WTC11 (cell line): ENCODE results near the gene WSCD1. TPM values are rescaled to one million over a fixed set of nuclear protein-coding genes. Genes with fewer than 3 reads are reported as not detected.

Experiments
- ATAC-seq: fragments of 200-7000 bp; cut with Tn5 transposase; 2 replicates; pipeline ENCODE4 v1.10.0; 2021; ENCODE audit warnings: mild to moderate bottlenecking, moderate library complexity
- CTCF ChIA-PET: fragments of 300-600 bp; sonication (Branson Sonifier 250); formaldehyde crosslinking; loops from one replicate; lab custom pipeline; 2021; ENCODE audit warnings: antibody characterized with exemption; lab: Charles Lee
- POLR2A ChIA-PET: fragments of 350-600 bp; sonication (Branson Sonifier 250); formaldehyde crosslinking; loops from one replicate; lab custom pipeline; 2021; ENCODE audit warnings: antibody characterized with exemption; lab: Charles Lee
- DNase-seq: peaks from one replicate; pipeline ENCODE4 v3.0.0; 2021; ENCODE audit warnings: low spot score
- H3K27ac Mint-ChIP-seq: 2 replicates; pipeline ENCODE4 v1.8.0; 2021; ENCODE audit warnings: mixed read lengths
- H3K27me3 Mint-ChIP-seq: 2 replicates; pipeline ENCODE4 v1.8.0; 2021; ENCODE audit warnings: low read depth, mild to moderate bottlenecking, moderate library complexity, mixed read lengths
- H3K36me3 Mint-ChIP-seq: 2 replicates; pipeline ENCODE4 v1.8.0; 2021; ENCODE audit warnings: mixed read lengths
- H3K4me1 Mint-ChIP-seq: 2 replicates; pipeline ENCODE4 v1.8.0; 2022; ENCODE audit warnings: mixed read lengths
- H3K4me3 Mint-ChIP-seq: 2 replicates; pipeline ENCODE4 v1.8.0; 2021; ENCODE audit warnings: mild to moderate bottlenecking, moderate library complexity, mixed read lengths
- H3K9me3 Mint-ChIP-seq: 2 replicates; pipeline ENCODE4 v1.8.0; 2021; ENCODE audit warnings: mixed read lengths
- EMX1 ChIP-seq: fragments of 250-450 bp; sonication (Bioruptor Pico); IDR thresholded peaks from 2 replicates; pipeline ENCODE4 v1.8.0; 2021; ENCODE audit warnings: mild to moderate bottlenecking
- FOXJ3 ChIP-seq: sonication (generic); formaldehyde crosslinking; IDR thresholded peaks from 2 replicates; pipeline ENCODE4 v1.9.0; 2021; ENCODE audit warnings: missing genetic modification reagents, mild to moderate bottlenecking, borderline replicate concordance
- FOXK1 ChIP-seq: sonication (generic); formaldehyde crosslinking; IDR thresholded peaks from 2 replicates; pipeline ENCODE4 v1.8.0; 2022; ENCODE audit warnings: mild to moderate bottlenecking, moderate library complexity, missing genetic modification reagents
- JUN ChIP-seq: sonication (generic); formaldehyde crosslinking; IDR thresholded peaks from 2 replicates; pipeline ENCODE4 v1.8.0; 2023; ENCODE audit warnings: mild to moderate bottlenecking, missing genetic modification reagents
- KAT7 ChIP-seq: sonication (generic); formaldehyde crosslinking; IDR thresholded peaks from 2 replicates; pipeline ENCODE4 v1.8.1; 2023; ENCODE audit warnings: missing genetic modification reagents, mild to moderate bottlenecking, borderline replicate concordance
- MXD4 ChIP-seq: fragments of 250-450 bp; sonication (Bioruptor Pico); IDR thresholded peaks from 2 replicates; pipeline ENCODE4 v1.8.0; 2021; ENCODE audit warnings: mild to moderate bottlenecking, moderate library complexity, borderline replicate concordance
- NFE2L1 ChIP-seq: sonication (generic); formaldehyde crosslinking; IDR thresholded peaks from 2 replicates; pipeline ENCODE4 v1.8.1; 2023; ENCODE audit warnings: missing genetic modification reagents
- NR3C1 ChIP-seq: sonication (generic); formaldehyde crosslinking; conservative IDR thresholded peaks from 2 replicates; pipeline ENCODE4 v1.8.1; 2023; ENCODE audit warnings: low read depth, mild to moderate bottlenecking, missing genetic modification reagents
- OVOL2 ChIP-seq: fragments of 250-450 bp; sonication (Bioruptor Pico); IDR thresholded peaks from 2 replicates; pipeline ENCODE4 v1.9.0; 2021; ENCODE audit warnings: mild to moderate bottlenecking, borderline replicate concordance
- TEAD1 ChIP-seq: sonication (generic); formaldehyde crosslinking; IDR thresholded peaks from 2 replicates; pipeline ENCODE4 v1.8.0; 2022; ENCODE audit warnings: mild to moderate bottlenecking, missing genetic modification reagents
- TP53 ChIP-seq: sonication (generic); formaldehyde crosslinking; IDR thresholded peaks from 2 replicates; pipeline ENCODE4 v1.8.1; 2023; ENCODE audit warnings: mild to moderate bottlenecking, missing genetic modification reagents
- ZNF317 ChIP-seq: sonication (generic); formaldehyde crosslinking; IDR thresholded peaks from 2 replicates; pipeline ENCODE4 v1.8.1; 2023; ENCODE audit warnings: low read depth, mild to moderate bottlenecking, moderate library complexity, missing genetic modification reagents, borderline replicate concordance
- ZNF512 ChIP-seq: sonication (generic); formaldehyde crosslinking; IDR thresholded peaks from 2 replicates; pipeline ENCODE4 v1.8.1; 2022; ENCODE audit warnings: missing genetic modification reagents, borderline replicate concordance
- total RNA-seq: library from RNA; stranded (reverse); gene quantifications from 3 replicates; pipeline ENCODE4 v1.2.3, GENCODE V29; 2021
- TF ChIP-seq, protein P1 (sequence below): sonication (generic); formaldehyde crosslinking; IDR thresholded peaks from 2 replicates; pipeline ENCODE4 v1.8.0; 2022; ENCODE audit warnings: missing genetic modification reagents
- TF ChIP-seq, protein P2 (sequence below): sonication (generic); formaldehyde crosslinking; IDR thresholded peaks from 2 replicates; pipeline ENCODE4 v1.8.1; 2022; ENCODE audit warnings: low read depth, missing genetic modification reagents, borderline replicate concordance
- TF ChIP-seq, protein P3 (sequence below): sonication (generic); formaldehyde crosslinking; IDR thresholded peaks from 2 replicates; pipeline ENCODE4 v1.8.0; 2022; ENCODE audit warnings: mild to moderate bottlenecking, missing genetic modification reagents
- TF ChIP-seq, protein P4 (sequence below): fragments of 250-450 bp; sonication (Bioruptor Pico); IDR thresholded peaks from 2 replicates; pipeline ENCODE4 v2.1.2; 2022; ENCODE audit warnings: mild to moderate bottlenecking, moderate library complexity

WSCD1 gene
- total RNA-seq, 1 experiment from 2014 or later: 57.5 TPM

DNA sequence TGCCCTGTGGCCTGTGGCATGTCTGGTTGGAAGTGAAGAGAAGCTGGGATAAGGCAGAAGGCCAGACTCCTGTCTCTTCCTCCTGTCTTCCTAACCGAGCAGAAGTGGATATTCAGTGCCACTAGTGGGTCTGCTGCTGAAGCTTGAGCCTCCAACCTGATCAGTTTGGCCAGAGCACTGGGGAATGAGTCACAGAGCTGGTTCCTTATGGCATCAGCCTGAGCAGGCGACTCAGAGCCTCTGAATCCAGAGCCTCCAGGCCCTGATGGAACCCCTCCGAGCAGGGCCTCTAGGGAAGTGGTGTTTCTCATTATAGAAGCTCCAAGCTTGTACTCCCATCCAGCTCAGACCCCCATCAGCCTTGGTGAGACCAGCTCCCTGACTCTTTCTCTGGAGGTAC lies 2.0 kb downstream of the WSCD1 start:
- peaks cover 2% of the 10 kb centered on the region; the same call in 1 of the 2 replicates for H3K36me3 Mint-ChIP-seq
- DNase-seq (no peak), ATAC-seq (no peak)
- no peaks in the 10 kb centered on the region for H3K9me3 Mint-ChIP-seq
- peaks cover 16% of the 10 kb centered on the region for H3K27me3 Mint-ChIP-seq
- TF ChIP-seq NFE2L1 (no peak), FOXJ3 (CRISPR knock-in tag) (no peak), EMX1 (CRISPR knock-in tag) (no peak), KAT7 (CRISPR knock-in tag) (no peak), ZNF317 (CRISPR knock-in tag) (no peak), JUN (CRISPR knock-in tag) (no peak)
- TF ChIP-seq, protein P1, sequence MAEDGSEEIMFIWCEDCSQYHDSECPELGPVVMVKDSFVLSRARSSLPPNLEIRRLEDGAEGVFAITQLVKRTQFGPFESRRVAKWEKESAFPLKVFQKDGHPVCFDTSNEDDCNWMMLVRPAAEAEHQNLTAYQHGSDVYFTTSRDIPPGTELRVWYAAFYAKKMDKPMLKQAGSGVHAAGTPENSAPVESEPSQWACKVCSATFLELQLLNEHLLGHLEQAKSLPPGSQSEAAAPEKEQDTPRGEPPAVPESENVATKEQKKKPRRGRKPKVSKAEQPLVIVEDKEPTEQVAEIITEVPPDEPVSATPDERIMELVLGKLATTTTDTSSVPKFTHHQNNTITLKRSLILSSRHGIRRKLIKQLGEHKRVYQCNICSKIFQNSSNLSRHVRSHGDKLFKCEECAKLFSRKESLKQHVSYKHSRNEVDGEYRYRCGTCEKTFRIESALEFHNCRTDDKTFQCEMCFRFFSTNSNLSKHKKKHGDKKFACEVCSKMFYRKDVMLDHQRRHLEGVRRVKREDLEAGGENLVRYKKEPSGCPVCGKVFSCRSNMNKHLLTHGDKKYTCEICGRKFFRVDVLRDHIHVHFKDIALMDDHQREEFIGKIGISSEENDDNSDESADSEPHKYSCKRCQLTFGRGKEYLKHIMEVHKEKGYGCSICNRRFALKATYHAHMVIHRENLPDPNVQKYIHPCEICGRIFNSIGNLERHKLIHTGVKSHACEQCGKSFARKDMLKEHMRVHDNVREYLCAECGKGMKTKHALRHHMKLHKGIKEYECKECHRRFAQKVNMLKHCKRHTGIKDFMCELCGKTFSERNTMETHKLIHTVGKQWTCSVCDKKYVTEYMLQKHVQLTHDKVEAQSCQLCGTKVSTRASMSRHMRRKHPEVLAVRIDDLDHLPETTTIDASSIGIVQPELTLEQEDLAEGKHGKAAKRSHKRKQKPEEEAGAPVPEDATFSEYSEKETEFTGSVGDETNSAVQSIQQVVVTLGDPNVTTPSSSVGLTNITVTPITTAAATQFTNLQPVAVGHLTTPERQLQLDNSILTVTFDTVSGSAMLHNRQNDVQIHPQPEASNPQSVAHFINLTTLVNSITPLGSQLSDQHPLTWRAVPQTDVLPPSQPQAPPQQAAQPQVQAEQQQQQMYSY (CRISPR knock-in tag): no peak
- H3K4me1 Mint-ChIP-seq: peaks cover 47% of the 10 kb centered on the region
- ChIA-PET POLR2A (no interaction called here), CTCF (interaction anchor here (1.1 to 3.7 kb wide), 6 partner anchors 29 to 365 kb away, joined by 3 to 9 read pairs (median 3); no protein-coding TSS in a partner anchor)
- H3K4me3 Mint-ChIP-seq: peak overlapping the region; percentile 79
- no peak overlapping the region for H3K27ac Mint-ChIP-seq

DNA sequence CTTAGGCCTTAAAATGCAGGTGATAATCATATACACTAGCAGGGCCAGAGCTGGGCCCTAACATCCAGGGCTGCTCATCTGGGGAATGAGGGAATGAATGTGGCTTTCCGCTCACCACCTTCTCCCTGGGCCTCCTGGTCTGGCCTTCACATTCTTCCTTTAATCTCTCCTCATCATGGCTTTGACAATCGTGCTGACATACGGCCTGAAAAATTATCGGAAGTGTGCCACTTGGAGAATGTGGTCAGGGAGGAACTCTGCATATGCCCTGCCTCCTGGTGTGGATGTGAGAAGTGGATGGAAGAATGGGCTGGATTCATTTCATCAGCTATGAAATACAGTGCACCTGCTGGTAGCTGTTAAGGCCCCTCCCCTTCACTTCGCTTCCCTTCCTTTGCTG lies 2.4 kb downstream of the WSCD1 start:
- Mint-ChIP-seq H3K9me3 (no peaks in the 10 kb centered on the region), H3K27me3 (peaks cover 16% of the 10 kb centered on the region), H3K4me3 (no peak overlapping the region), H3K4me1 (peaks cover 51% of the 10 kb centered on the region)
- ChIA-PET POLR2A (no interaction called here), CTCF (interaction anchor here (1.1 to 3.7 kb wide), 2 partner anchors 89 to 279 kb away, joined by 3 to 9 read pairs; no protein-coding TSS in a partner anchor)
- no peak for ATAC-seq
- TF ChIP-seq FOXK1: no peak
- TF ChIP-seq, protein P1 (CRISPR knock-in tag): no peak
- TF ChIP-seq, protein P2, sequence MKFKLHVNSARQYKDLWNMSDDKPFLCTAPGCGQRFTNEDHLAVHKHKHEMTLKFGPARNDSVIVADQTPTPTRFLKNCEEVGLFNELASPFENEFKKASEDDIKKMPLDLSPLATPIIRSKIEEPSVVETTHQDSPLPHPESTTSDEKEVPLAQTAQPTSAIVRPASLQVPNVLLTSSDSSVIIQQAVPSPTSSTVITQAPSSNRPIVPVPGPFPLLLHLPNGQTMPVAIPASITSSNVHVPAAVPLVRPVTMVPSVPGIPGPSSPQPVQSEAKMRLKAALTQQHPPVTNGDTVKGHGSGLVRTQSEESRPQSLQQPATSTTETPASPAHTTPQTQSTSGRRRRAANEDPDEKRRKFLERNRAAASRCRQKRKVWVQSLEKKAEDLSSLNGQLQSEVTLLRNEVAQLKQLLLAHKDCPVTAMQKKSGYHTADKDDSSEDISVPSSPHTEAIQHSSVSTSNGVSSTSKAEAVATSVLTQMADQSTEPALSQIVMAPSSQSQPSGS (CRISPR knock-in tag): no peak
- no peak for TF ChIP-seq MXD4 (CRISPR knock-in tag)
- TF ChIP-seq NFE2L1: no peak
- TF ChIP-seq FOXJ3 (CRISPR knock-in tag): no peak
- no peak for TF ChIP-seq JUN (CRISPR knock-in tag)
- TF ChIP-seq OVOL2 (CRISPR knock-in tag): no peak
- no peak for TF ChIP-seq ZNF512 (CRISPR knock-in tag)
- TF ChIP-seq, protein P3, sequence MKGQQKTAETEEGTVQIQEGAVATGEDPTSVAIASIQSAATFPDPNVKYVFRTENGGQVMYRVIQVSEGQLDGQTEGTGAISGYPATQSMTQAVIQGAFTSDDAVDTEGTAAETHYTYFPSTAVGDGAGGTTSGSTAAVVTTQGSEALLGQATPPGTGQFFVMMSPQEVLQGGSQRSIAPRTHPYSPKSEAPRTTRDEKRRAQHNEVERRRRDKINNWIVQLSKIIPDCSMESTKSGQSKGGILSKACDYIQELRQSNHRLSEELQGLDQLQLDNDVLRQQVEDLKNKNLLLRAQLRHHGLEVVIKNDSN (CRISPR knock-in tag): no peak
- no peak for TF ChIP-seq TEAD1
- no peak for TF ChIP-seq ZNF317 (CRISPR knock-in tag)
- no peak for TF ChIP-seq TP53 (CRISPR knock-in tag)
- TF ChIP-seq, protein P4, sequence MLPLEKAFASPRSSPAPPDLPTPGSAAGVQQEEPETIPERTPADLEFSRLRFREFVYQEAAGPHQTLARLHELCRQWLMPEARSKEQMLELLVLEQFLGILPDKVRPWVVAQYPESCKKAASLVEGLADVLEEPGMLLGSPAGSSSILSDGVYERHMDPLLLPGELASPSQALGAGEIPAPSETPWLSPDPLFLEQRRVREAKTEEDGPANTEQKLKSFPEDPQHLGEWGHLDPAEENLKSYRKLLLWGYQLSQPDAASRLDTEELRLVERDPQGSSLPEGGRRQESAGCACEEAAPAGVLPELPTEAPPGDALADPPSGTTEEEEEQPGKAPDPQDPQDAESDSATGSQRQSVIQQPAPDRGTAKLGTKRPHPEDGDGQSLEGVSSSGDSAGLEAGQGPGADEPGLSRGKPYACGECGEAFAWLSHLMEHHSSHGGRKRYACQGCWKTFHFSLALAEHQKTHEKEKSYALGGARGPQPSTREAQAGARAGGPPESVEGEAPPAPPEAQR (CRISPR knock-in tag): no peak
- TF ChIP-seq NR3C1 (CRISPR knock-in tag): no peak
- TF ChIP-seq, all 79 proteins: peak for 0
- no peak for DNase-seq
- Mint-ChIP-seq H3K27ac (no peak overlapping the region), H3K36me3 (peaks cover 2% of the 10 kb centered on the region; the same call in 1 of the 2 replicates)
